Right forelimb (tissue), 1 donor: ENCODE results near the gene LRRTM4.
A peak's percentile ranks its signal among the peaks of the same experiment; 100 is the strongest.
"Not testable (repeated sequence)": the region's sequence is repeated elsewhere in the genome, so short reads cannot be mapped to it uniquely, and the experiment has no call there.

Source experiments
- DNase-seq: peaks from one replicate; pipeline ENCODE4 v3.0.0-alpha.2; 2018

The LRRTM4 gene

DNA sequence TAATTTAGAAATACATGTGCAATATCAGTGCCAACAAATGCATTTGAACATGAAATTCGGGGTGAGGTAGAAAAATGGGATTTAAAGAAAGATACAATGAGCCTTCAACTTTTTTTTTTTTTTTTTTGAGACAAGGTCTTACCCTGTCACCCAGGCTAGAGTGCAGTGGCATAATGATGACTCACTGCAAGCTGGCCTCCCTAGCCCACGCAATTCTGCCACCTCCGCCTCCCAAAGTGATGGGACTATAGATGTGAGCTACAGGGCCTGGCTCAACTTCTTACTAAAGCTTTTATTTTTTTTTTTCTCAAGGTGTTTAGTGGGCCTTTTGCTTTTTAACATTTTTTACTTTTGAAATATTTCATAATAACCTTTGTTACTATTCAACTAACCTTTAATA, 365.6 kb downstream of the LRRTM4 start:
- DNase-seq: no peak

GRCh38 chr2:77155511-77155910, 366.7 kb downstream of the LRRTM4 start:
- DNase-seq: no peak

DNA sequence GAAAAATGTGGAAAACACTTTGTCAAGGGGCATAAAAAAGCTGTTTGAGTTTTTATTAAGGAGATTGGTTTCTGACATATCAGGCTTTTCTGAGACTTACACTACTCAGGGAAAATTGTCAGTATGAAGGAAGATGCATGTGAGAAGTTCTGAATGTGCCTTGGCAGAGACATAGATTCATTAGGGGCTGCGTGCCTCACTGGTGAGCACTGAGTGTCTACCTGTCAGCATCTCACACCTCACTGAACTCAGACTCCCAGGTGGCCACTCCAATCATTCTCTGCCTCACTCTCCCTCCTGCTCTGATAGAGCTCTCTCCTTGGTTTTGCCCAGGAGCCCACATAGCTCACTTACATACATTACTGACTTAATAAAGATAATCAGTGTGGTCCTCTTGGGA, 372.6 kb downstream of the LRRTM4 start:
- no peak for DNase-seq

- no peak for DNase-seq
These were observed 375.0 kb downstream of the LRRTM4 start for GRCh38 chr2:77147153-77147552.

DNA sequence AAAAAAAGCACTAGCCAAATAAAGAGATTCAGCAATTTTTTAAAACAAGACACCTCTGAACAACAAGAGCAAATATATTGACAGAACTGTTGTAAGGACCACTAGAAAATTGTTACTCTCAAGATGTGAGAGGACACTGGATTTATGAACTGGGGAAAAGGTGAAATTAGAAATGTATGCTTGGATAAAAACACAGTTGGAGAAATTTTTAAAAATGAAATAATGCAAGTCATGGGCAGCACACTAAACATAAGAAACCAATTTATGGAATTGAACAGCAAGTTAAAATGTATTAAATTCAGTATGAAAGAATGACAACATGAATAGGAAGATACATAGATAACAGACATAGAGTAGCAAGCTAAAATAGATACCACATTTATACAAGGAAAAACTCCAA, 377.4 kb downstream of the LRRTM4 start:
- DNase-seq: no peak

GRCh38 chr2:77142141-77142540, 380.0 kb downstream of the LRRTM4 start:
- DNase-seq: no peak

- DNase-seq: not testable (repeated sequence)
These were observed 393.7 kb downstream of the LRRTM4 start for GRCh38 chr2:77128479-77128878.

- DNase-seq: no peak
These were observed 394.8 kb downstream of the LRRTM4 start for GRCh38 chr2:77127345-77127744.

- DNase-seq: no peak
These were observed 400.7 kb downstream of the LRRTM4 start for GRCh38 chr2:77121518-77121917.

GRCh38 chr2:77119333-77119732, 402.8 kb downstream of the LRRTM4 start:
- no peak for DNase-seq

DNA sequence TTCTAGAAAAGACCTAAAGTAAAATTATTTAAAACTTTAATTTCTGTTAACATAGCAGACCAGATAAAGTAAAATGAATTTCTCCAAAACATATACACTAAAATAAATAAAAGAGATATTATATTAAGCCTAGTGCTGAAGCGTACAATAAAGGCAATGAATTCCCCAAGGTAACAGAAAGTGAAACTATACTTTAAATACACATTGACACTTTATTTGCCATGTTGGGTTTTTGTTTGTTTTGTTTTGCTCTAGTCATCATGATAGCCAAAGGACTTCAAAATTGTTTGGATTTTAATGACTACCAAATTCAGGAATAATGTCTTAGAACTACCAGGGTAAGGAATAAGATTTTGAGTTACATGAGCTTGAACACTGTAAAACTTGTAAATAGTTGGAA, 413.3 kb downstream of the LRRTM4 start:
- no peak for DNase-seq

DNA sequence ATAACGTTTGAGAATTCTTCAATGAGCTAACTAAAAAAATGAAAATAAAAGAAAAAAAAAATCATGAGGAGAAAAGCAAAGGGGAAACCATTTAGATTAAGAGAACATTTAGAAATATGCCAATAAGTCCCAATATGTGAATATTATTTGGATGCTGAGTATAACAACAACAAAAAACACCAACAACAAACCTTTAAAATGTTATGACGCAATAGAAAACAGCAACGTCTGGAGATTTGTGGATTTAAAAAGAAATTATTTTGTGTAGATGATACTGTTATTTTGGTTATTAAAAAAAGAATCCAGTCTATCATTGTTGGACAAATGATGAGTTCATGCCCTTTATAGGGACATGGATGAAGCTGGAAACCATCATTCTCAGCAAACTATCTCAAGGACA, 417.2 kb downstream of the LRRTM4 start:
- DNase-seq: no peak

GRCh38 chr2:77104554-77104953, 417.6 kb downstream of the LRRTM4 start:
- DNase-seq: no peak

DNA sequence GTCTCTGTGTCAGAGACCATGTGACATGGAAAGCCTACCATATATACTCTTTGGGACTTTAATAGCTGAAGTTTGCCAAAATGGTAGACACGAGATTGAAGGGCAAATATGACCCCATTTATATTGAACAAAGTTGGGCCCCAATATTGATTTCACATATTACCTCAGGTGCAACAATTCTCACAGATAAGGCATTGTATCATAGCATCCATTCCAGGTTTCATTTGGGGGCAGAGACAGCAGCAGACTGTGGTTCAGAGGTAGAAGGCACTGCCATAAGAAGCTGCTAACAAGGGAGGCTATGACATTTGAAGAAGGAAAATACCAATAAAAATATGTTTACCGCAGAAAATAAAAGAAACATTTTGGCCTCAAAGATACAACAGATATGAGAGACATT, 419.2 kb downstream of the LRRTM4 start:
- DNase-seq: no peak

DNA sequence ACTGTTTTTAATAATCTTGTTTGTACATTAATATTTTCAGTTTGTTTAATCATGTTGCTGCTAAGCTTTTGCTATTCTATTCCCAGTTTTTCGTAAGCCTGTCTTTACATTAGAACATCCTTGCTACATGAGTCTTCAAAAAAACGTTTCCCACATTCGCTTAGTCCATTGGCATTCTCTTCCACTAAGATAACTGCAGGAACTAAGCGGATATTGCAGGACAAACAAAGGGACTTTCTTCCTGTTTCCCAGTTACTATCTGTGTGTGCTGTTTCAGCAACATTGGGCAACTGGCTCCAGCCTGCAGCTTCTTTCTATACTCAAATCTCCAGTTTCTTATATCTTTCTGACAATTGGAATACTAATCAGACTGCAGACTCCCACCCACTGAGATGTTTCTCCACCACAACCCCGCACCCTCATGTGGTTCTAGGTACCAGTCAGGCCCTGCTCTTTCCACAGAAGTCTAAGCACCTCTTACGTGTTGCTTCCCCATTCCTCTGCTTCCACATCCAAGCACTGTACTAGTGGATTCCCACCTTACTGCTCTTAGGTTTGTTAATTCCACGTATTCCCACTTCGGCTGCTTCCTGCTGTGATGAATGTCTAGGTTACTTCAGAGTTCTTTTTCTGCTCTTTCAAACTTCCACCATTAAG, 420.3 kb downstream of the LRRTM4 start:
- no peak for DNase-seq

- no peak for DNase-seq
These were observed 422.2 kb downstream of the LRRTM4 start for GRCh38 chr2:77099961-77100360.

DNA sequence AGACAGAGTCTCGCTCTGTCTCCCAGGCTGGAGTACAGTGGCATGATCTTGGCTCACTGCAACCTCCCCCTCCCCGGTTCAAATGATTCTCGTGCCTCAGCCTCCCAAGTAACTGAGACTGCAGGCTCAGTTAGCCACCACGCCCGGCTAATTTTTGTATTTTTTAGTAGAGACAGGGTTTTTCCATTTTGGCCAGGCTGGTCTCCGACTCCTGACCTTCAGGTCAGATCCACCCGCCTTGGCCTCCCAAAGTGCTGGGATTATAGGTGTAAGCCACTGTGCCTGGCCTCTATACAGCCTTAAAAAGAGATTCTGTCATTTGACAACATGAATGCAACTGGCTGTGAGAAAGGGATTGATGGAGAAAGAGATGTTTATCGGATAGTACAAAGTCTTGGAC, 426.7 kb downstream of the LRRTM4 start:
- DNase-seq: not testable (repeated sequence)

DNA sequence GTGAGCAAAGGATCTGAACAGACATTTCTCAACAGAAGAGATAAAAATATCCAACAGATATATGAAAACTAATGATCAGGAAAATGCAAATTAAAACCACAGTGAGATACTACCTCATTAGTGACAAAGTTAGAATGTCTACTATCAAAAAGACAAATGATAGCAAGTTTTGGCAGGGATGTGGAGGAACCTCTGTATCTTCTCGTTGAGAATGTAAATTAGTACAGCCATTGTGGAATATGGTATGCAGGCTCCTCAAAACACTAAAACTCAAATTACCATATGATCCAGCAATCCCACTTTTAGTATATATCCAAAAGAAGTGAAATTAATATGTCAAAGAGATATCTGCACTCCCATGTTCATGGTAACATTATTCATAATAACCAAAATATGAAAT, 427.1 kb downstream of the LRRTM4 start:
- DNase-seq: no peak

DNA sequence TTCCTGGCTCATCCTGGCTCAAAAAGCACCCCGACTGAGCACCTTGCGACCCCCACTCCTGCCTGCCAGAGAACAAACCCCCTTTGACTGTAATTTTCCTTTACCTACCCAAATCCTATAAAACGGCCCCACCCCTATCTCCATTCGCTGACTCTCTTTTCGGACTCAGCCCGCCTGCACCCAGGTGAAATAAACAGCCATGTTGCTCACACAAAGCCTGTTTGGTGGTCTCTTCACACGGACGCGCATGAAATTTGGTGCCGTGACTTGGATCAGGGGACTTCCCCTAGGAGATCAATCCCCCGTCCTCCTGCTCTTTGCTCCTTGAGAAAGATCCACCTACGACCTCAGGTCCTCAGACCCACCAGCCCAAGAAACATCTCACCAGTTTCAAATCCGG, 433.8 kb downstream of the LRRTM4 start:
- not testable (repeated sequence) for DNase-seq

DNA sequence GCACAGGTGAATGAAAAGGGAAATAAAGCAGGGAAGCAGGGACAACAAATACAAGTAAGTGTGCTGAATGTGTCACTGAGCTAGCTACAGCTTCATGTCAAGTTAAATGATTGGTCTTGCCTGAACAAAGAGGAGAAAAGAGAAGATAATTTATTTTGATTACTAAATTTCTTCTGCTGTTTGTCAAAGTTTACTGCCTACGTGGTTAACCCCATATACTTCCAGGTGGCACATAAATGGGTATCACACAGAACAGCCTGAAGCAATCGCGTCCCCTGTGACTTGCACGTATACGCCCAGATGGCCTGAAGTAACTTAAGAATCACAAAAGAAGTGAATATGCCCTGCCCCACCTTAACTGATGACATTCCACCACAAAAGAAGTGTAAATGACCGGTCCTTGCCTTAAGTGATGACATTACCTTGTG, 434.2 kb downstream of the LRRTM4 start:
- no peak for DNase-seq

DNA sequence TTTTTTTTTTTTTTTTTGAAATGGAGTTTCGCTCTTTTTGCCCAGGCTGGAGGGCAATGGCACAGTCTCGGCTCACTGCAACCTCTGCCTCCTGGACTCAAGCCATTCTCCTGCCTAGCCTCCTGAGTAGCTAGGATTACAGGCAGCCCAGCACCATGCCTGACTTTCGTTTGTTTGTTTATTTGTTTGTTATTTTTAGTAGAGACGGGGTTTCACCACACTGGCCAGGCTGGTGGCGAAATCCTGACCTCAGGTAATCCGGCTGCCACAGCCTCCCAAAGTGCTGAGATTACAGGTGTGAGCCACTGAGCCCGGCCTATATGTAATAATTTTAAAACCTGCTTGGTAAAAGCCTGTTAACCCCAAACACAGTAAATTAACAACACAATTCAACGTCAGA, 435.7 kb downstream of the LRRTM4 start:
- DNase-seq: no peak

DNA sequence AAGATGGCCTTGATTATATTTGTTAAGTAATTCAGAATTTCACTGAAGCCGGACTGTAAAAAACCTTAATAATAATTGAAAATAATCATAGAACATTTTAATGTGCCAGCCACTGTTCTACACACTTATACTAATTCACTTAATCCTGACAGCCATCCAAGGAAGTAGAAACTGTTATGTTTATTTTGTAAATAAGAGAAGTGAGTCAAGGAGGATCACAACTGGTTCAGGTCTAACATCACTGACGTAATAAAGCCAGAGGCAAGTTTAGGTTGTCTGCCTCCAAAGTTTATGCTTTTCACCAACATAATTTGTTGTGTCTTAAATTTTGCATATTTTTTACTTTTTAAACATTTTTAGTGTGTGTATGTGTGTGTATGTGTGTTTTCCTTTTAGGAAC, 436.1 kb downstream of the LRRTM4 start:
- no peak for DNase-seq

- no peak for DNase-seq
These were observed 436.6 kb downstream of the LRRTM4 start for GRCh38 chr2:77085561-77085960.

DNA sequence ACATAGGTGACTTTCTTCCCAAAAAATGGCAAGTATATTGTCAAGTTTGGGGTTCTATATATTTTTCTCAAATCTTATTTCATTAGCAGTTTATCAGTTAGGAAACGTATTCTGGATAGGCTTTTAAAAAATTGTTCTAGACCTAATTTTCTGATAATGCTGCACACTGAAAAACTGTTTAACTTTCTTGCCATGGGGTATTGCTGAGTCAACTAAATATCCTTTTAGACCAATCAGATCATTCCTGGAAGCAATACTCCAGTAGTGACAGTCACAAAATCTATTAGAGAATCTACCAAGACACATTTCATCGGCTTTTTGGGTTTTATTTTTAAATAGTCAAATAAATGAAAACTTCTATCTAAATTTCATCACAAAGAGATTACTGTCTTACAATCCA, 440.6 kb downstream of the LRRTM4 start:
- no peak for DNase-seq

DNA sequence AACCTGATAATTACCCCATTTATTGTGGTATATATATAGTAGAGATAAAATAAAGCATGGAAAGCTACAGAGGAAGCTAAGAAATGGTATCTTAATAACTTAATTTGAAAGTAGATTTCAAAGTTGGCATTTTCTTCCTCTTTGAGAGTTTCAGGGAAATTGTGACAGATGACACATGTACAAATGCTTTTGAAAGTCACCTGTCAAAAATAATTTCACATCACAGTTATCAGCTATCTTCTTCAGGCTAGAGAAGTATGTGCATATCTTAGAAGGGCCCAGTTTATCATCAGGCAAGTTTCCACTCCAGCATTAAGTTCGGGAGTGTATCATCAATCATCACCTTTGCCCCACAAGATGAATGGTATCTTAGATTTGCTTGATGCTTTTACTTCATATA, 457.9 kb downstream of the LRRTM4 start:
- DNase-seq: no peak

DNA sequence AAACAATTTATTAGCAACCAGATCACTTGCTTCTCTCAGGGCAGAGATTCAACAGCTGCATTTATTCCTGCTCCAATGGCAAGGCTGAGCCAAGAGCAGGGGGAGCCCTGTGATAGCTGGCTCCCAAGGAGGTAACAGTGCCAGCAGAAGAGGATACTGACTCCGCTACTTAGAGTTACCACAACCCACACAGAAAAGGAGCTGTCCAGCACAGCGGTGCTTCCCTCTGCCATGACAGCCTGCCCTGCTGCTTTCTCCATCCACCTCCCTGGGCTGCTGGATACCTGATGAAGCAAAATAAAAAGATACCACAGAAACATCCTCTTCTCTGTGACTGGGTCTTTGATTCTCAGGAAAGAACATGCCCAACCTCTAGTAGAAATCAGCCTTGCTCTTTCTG, 467.2 kb downstream of the LRRTM4 start:
- peak; percentile 45 for DNase-seq
